PC-3 (cell line): ENCODE measurements around the gene RIOX2.

Experiments used
- EZH2 ChIP-seq: fragments of 300-600 bp; sonication (generic); IDR thresholded peaks from one replicate; pipeline ENCODE4 v1.6.1; 2017; ENCODE audit warnings: antibody characterized with exemption, mild to moderate bottlenecking, low read length; ENCODE audit not compliant: unreplicated experiment
- EZH2phosphoT487 ChIP-seq: fragments of 300-600 bp; sonication (generic); IDR thresholded peaks from 2 replicates; pipeline ENCODE4 v1.6.1; 2018; ENCODE audit warnings: mild to moderate bottlenecking, antibody characterized with exemption, low read length, borderline replicate concordance
- TF ChIP-seq, protein P1 (sequence below): fragments of 300-600 bp; sonication (generic); conservative IDR thresholded peaks from 2 replicates; pipeline ENCODE4 v1.5.1; 2017; ENCODE audit warnings: antibody characterized with exemption, low read depth, mild to moderate bottlenecking, low read length

DNA sequence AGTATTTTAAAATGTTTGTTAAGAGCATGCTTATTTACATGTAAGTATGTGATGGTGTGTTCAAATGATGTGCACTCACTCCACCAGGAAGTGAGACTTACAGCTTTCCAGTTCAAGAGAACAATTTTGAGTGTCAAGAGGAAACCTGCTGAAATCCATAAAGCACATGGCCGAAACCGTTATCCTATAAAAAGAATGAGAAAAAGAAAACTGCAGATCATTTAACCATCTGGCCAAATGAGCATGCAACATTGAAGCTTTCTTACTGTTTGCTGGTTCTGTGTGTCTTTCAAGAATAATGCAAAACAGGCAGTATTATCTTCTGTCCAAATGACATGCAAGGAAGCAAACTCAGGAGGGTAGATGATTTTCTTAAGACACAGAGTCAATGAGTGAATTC lies 36.6 kb upstream of the RIOX2 start:
- TF ChIP-seq, protein P1, sequence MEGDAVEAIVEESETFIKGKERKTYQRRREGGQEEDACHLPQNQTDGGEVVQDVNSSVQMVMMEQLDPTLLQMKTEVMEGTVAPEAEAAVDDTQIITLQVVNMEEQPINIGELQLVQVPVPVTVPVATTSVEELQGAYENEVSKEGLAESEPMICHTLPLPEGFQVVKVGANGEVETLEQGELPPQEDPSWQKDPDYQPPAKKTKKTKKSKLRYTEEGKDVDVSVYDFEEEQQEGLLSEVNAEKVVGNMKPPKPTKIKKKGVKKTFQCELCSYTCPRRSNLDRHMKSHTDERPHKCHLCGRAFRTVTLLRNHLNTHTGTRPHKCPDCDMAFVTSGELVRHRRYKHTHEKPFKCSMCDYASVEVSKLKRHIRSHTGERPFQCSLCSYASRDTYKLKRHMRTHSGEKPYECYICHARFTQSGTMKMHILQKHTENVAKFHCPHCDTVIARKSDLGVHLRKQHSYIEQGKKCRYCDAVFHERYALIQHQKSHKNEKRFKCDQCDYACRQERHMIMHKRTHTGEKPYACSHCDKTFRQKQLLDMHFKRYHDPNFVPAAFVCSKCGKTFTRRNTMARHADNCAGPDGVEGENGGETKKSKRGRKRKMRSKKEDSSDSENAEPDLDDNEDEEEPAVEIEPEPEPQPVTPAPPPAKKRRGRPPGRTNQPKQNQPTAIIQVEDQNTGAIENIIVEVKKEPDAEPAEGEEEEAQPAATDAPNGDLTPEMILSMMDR = no peak
- no peak for TF ChIP-seq EZH2
- TF ChIP-seq EZH2phosphoT487 = no peak
